ENCODE measurements around the gene BRPF3. TPM values are rescaled to one million over a fixed set of nuclear protein-coding genes. Genes with fewer than 3 reads are reported as not detected.

Gene BRPF3
- total and polyA plus RNA-seq, 2 of the 13 experiments (the other 11 are each of a cell fraction or from before 2014, with no cell fraction given): 12.3 to 22.9 TPM

- TF ChIP-seq AKNA (CRISPR knock-in tag; IDR thresholded peaks at IDR 0.05; ENCODE audit: borderline replicate concordance): no peak
- TF ChIP-seq ZKSCAN1 (IDR thresholded peaks at IDR 0.05; ENCODE audit: low read length): no peak
- peak; percentile 23 for TF ChIP-seq PCBP2 (optimal IDR thresholded peaks at IDR 0.05; ENCODE audit: low read depth, low read length, poor library complexity, severe bottlenecking)
- no peak for TF ChIP-seq AGO1 (IDR thresholded peaks at IDR 0.05; ENCODE audit: low read depth, low read length, poor library complexity, severe bottlenecking)
- no peak for TF ChIP-seq ZNF30 (CRISPR knock-in tag; IDR thresholded peaks at IDR 0.05)
- TF ChIP-seq ZBTB42 (CRISPR knock-in tag; IDR thresholded peaks at IDR 0.05): 0 out of 2 replicates have a peak, but pooled peaks have one; percentile 10
- TF ChIP-seq ZNF883 (CRISPR knock-in tag; IDR thresholded peaks at IDR 0.05; ENCODE audit: not compliant biosample characterization): no peak
- peak; percentile 57; the same call in 1 of the 2 replicates for TF ChIP-seq MEF2D (CRISPR knock-in tag; IDR thresholded peaks at IDR 0.05)
- TF ChIP-seq ZHX1 (CRISPR knock-in tag; IDR thresholded peaks at IDR 0.05; ENCODE audit: low read depth): no peak
- peak; percentile 47; the same call in 1 of the 2 replicates for TF ChIP-seq NCOR1 (IDR thresholded peaks at IDR 0.05; ENCODE audit: borderline replicate concordance, low read length)
- no peak for TF ChIP-seq ZNF331 (CRISPR knock-in tag; IDR thresholded peaks at IDR 0.05)
- TF ChIP-seq ZNF749 (CRISPR knock-in tag; IDR thresholded peaks at IDR 0.05; ENCODE audit: borderline replicate concordance): 0 out of 2 replicates have a peak, but pooled peaks have one; percentile 4
- TF ChIP-seq ZEB1 (IDR thresholded peaks at IDR 0.05; ENCODE audit: insufficient replicate concordance, low read depth): peak; percentile 79
- TF ChIP-seq HBP1 (CRISPR knock-in tag; IDR thresholded peaks at IDR 0.05; ENCODE audit: low read depth): 0 out of 2 replicates have a peak, but pooled peaks have one; percentile 23
- 0 out of 2 replicates have a peak, but pooled peaks have one; percentile 8 for TF ChIP-seq SRF (IDR thresholded peaks at IDR 0.05; ENCODE audit: low read depth, low read length)
- TF ChIP-seq ZBTB3 (CRISPR knock-in tag; IDR thresholded peaks at IDR 0.05; ENCODE audit: borderline replicate concordance, low read depth): no peak
- no peak for TF ChIP-seq MLLT10 (CRISPR knock-in tag; IDR thresholded peaks at IDR 0.05)
- TF ChIP-seq ZNF772 (CRISPR knock-in tag; IDR thresholded peaks at IDR 0.05): 0 out of 2 replicates have a peak, but pooled peaks have one; percentile 11
Measured at GRCh38 chr6:36195471-36196112, 952 bp upstream of the BRPF3 start (continued).

All from HepG2 (cell line).